ENCODE results near the gene MCF2L. TPM values are rescaled to one million over a fixed set of nuclear protein-coding genes. Genes with fewer than 3 reads are reported as not detected.

MCF2L gene
- total RNA-seq, 1 experiment from 2014 or later, result 9.5 TPM

- DNase-seq (ENCODE audit: low spot score), result no peak
- no peak overlapping the region for H3K4me3 ChIP-seq (ENCODE audit: low read depth, low read length, poor library complexity, severe bottlenecking)
- no peak for TF ChIP-seq EZH2 (IDR thresholded peaks at IDR 0.05; ENCODE audit: borderline replicate concordance, low read depth, low read length, poor library complexity, severe bottlenecking)
- no peak for TF ChIP-seq CTCF (conservative IDR thresholded peaks at IDR 0.05; ENCODE audit: low read depth, low read length)
- H3K27me3 ChIP-seq (replicated peaks; ENCODE audit: insufficient read depth, low read depth, low read length, poor library complexity), result no peaks in the 10 kb centered on the region
- no TSS peak for BruUV-seq (replicated peaks)
- CTCF ChIA-PET, result no interaction called here
- no peaks in the 10 kb centered on the region for H3K4me1 ChIP-seq (ENCODE audit: insufficient read depth, low read length, poor library complexity, severe bottlenecking)
- H3K36me3 ChIP-seq (ENCODE audit: insufficient read depth, low read length, poor library complexity, severe bottlenecking), result no peaks in the 10 kb centered on the region
- no peaks in the 10 kb centered on the region for H3K9me3 ChIP-seq (ENCODE audit: low read depth, low read length, poor library complexity, severe bottlenecking)
- POLR2A ChIA-PET (ENCODE audit: low non-redundant PET), result no interaction called here
- no peak overlapping the region for H3K27ac ChIP-seq (ENCODE audit: low read depth, low read length, poor library complexity, severe bottlenecking)
- intact Hi-C loops (cut with micrococcal nuclease; ENCODE audit: unreplicated experiment), result no loop called here
Observed at GRCh38 chr13:113073942-113074341, 104.9 kb downstream of the MCF2L start.

- no TSS peak for BruUV-seq (replicated peaks)
- ChIA-PET CTCF (no interaction called here), POLR2A (ENCODE audit: low non-redundant PET) (no interaction called here)
- Histone ChIP-seq H3K36me3 (ENCODE audit: insufficient read depth, low read length, poor library complexity, severe bottlenecking) (no peaks in the 10 kb centered on the region), H3K27me3 (replicated peaks; ENCODE audit: insufficient read depth, low read depth, low read length, poor library complexity) (no peaks in the 10 kb centered on the region), H3K4me1 (ENCODE audit: insufficient read depth, low read length, poor library complexity, severe bottlenecking) (no peaks in the 10 kb centered on the region), H3K4me3 (ENCODE audit: low read depth, low read length, poor library complexity, severe bottlenecking) (no peak overlapping the region), H3K9me3 (ENCODE audit: low read depth, low read length, poor library complexity, severe bottlenecking) (no peaks in the 10 kb centered on the region), H3K27ac (ENCODE audit: low read depth, low read length, poor library complexity, severe bottlenecking) (no peak overlapping the region)
- intact Hi-C loops (cut with micrococcal nuclease; ENCODE audit: unreplicated experiment), result no loop called here
- TF ChIP-seq CTCF (conservative IDR thresholded peaks at IDR 0.05; ENCODE audit: low read depth, low read length) (no peak), EZH2 (IDR thresholded peaks at IDR 0.05; ENCODE audit: borderline replicate concordance, low read depth, low read length, poor library complexity, severe bottlenecking) (no peak)
- DNase-seq (ENCODE audit: low spot score), result no peak
Observed at GRCh38 chr13:113074401-113074800, 105.4 kb downstream of the MCF2L start.

GRCh38 chr13:113074876-113075275 lies 105.9 kb downstream of the MCF2L start:
- intact Hi-C loops (cut with micrococcal nuclease; ENCODE audit: unreplicated experiment), result no loop called here
- Histone ChIP-seq H3K27ac (ENCODE audit: low read depth, low read length, poor library complexity, severe bottlenecking) (no peak overlapping the region), H3K4me1 (ENCODE audit: insufficient read depth, low read length, poor library complexity, severe bottlenecking) (no peaks in the 10 kb centered on the region), H3K4me3 (ENCODE audit: low read depth, low read length, poor library complexity, severe bottlenecking) (no peak overlapping the region), H3K9me3 (ENCODE audit: low read depth, low read length, poor library complexity, severe bottlenecking) (no peaks in the 10 kb centered on the region), H3K27me3 (replicated peaks; ENCODE audit: insufficient read depth, low read depth, low read length, poor library complexity) (no peaks in the 10 kb centered on the region), H3K36me3 (ENCODE audit: insufficient read depth, low read length, poor library complexity, severe bottlenecking) (no peaks in the 10 kb centered on the region)
- no peak for DNase-seq (ENCODE audit: low spot score)
- no TSS peak for BruUV-seq (replicated peaks)
- TF ChIP-seq EZH2 (IDR thresholded peaks at IDR 0.05; ENCODE audit: borderline replicate concordance, low read depth, low read length, poor library complexity, severe bottlenecking) (no peak), CTCF (conservative IDR thresholded peaks at IDR 0.05; ENCODE audit: low read depth, low read length) (no peak)
- ChIA-PET CTCF (no interaction called here), POLR2A (ENCODE audit: low non-redundant PET) (no interaction called here)
